Ishikawa (cell line): ENCODE data around the gene BABAM2.

Experiments used
- EP300 ChIP-seq: IDR thresholded peaks from 2 replicates; pipeline ENCODE4 v1.6.1; 2012; ENCODE audit warnings: borderline replicate concordance
- FOXM1 ChIP-seq: IDR thresholded peaks from 2 replicates; pipeline ENCODE4 v1.6.1; 2012; ENCODE audit warnings: low read depth, borderline replicate concordance
- MAX ChIP-seq: IDR thresholded peaks from 2 replicates; pipeline ENCODE4 v1.6.1; 2012
- REST ChIP-seq: IDR thresholded peaks from 2 replicates; pipeline ENCODE4 v1.6.1; 2012; ENCODE audit warnings: low read depth, mild to moderate bottlenecking
- TAF1 ChIP-seq: IDR thresholded peaks from 2 replicates; pipeline ENCODE4 v1.6.1; 2012; ENCODE audit warnings: low read depth, mild to moderate bottlenecking
- YY1 ChIP-seq: IDR thresholded peaks from 2 replicates; pipeline ENCODE4 v1.6.1; 2012; ENCODE audit warnings: low read depth

GRCh38 chr2:27977731-27978312 lies 87.3 kb downstream of the BABAM2 start:
- TF ChIP-seq FOXM1 (no peak), TAF1 (no peak), MAX (no peak), YY1 (no peak), REST (no peak), EP300 (peak; percentile 36; the same call in 1 of the 2 replicates)
